Small intestine (tissue), 7 donors: ENCODE measurements around the gene TTC34. TPM values are rescaled to one million over a fixed set of nuclear protein-coding genes. Genes with fewer than 3 reads are reported as not detected.

ENCODE experiments used
- DNase-seq, 2 donors: peaks; one replicate each; pipeline versions ENCODE4 v3.0.0 to v3.0.0-alpha.2; 2013
- FAIRE-seq: peaks from 2 replicates; lab custom pipeline; 2012; peaks lifted over from hg19 to GRCh38; lab: Jason Lieb, UNC
- H3K27ac ChIP-seq, 3 donors: one replicate each; pipeline ENCODE4 v1.5.1; 2013; ENCODE audit warnings: low read length in 2 of 3, mild to moderate bottlenecking in 2 of 3, control low read depth in 1 of 3, inconsistent platforms in 1 of 3, low read depth in 1 of 3, moderate library complexity in 1 of 3
- H3K27me3 ChIP-seq, 3 donors: one replicate each; pipeline ENCODE4 v1.6.1; 2013; ENCODE audit warnings: low read length in 3 of 3, inconsistent platforms in 1 of 3; ENCODE audit not compliant: control insufficient read depth in 3 of 3, insufficient read depth in 3 of 3
- H3K36me3 ChIP-seq, 3 donors: one replicate each; pipeline ENCODE4 v1.6.1; 2013; ENCODE audit warnings: low read length in 3 of 3, inconsistent platforms in 1 of 3, low read depth in 1 of 3, mild to moderate bottlenecking in 1 of 3, moderate library complexity in 1 of 3; ENCODE audit not compliant: control insufficient read depth in 3 of 3, insufficient read depth in 2 of 3
- H3K4me1 ChIP-seq, 3 donors: one replicate each; pipeline ENCODE4 v1.6.1; 2013; ENCODE audit warnings: low read length in 2 of 3, inconsistent platforms in 1 of 3, low read depth in 1 of 3, mild to moderate bottlenecking in 1 of 3, moderate library complexity in 1 of 3; ENCODE audit not compliant: control insufficient read depth in 3 of 3, insufficient read depth in 2 of 3
- H3K4me3 ChIP-seq, 3 donors: one replicate each; pipeline ENCODE4 v1.5.1; 2013; ENCODE audit warnings: low read length in 3 of 3, control low read depth in 1 of 3, inconsistent platforms in 1 of 3, low read depth in 1 of 3, mild to moderate bottlenecking in 1 of 3, moderate library complexity in 1 of 3
- H3K9me3 ChIP-seq, 2 donors: one replicate each; pipeline ENCODE4 v1.6.1; 2013; ENCODE audit warnings: low read depth in 1 of 2, low read length in 1 of 2; ENCODE audit not compliant: control insufficient read depth in 2 of 2, insufficient read depth in 1 of 2
- WGBS, 3 donors: extraction: QIAGEN DNeasy Blood & Tissue Kit; methylation state at CpG; one replicate each; pipeline ENCODE4 v1.1.7; 2013; 5-methylcytosine and 5-hydroxymethylcytosine counted together
- polyA plus RNA-seq, 4 donors: library from polyadenylated mRNA; stranded (reverse) in 3 of 4; unstranded in 1 of 4; fragments of 200-250 nt in 3 of 4; fragments of 120-200 nt in 1 of 4; gene quantifications; one replicate each; pipeline versions ENCODE4 v1.2.1 to v1.2.3, GENCODE V29; 2013
- donor health status: healthy with polysubstance abuse.
- donor health status: control.
- donor health status: control.
- donor health status: Bipolar disorder and iron deficiency.
- donor health status: healthy.

The TTC34 gene
- polyA plus RNA-seq, 4 donors: 0.22 to 1.9 TPM; not detected in 2

DNA sequence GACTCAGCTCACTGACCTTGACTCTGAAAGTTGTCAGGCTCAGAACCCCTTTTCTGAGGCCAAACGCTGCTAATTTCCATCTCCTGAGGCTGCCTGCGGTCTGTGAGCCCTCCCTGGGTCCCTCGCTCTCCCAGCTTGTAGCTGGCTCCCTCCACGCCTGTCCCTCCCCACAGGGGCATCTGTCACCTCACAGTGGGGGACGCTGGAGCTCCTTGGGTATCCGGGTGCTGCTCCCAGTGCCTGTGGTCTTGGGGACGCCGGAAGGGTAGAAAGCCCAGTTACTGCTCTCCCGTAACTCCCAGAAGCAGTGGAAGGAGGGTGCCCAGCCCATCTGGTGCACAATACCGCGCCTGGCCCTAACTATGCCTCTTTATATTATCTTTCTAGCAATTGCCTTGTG, 155.7 kb downstream of the TTC34 start:
- Histone ChIP-seq H3K36me3 (peaks cover 0 to 4% (median 0%) of the 10 kb centered on the region in 3 donors), H3K27ac (no peak overlapping the region), H3K4me1 (peaks cover 3 to 17% (median 4%) of the 10 kb centered on the region in 3 donors), H3K9me3 (peaks cover 1 to 20% of the 10 kb centered on the region in 2 donors), H3K27me3 (no peaks in the 10 kb centered on the region), H3K4me3 (no peak overlapping the region)
- WGBS, 3 donors: 83 to 84% (median 83%) methylated on average over 11 of the region's 11 CpGs
- DNase-seq: no peak
- FAIRE-seq: no peak

DNA sequence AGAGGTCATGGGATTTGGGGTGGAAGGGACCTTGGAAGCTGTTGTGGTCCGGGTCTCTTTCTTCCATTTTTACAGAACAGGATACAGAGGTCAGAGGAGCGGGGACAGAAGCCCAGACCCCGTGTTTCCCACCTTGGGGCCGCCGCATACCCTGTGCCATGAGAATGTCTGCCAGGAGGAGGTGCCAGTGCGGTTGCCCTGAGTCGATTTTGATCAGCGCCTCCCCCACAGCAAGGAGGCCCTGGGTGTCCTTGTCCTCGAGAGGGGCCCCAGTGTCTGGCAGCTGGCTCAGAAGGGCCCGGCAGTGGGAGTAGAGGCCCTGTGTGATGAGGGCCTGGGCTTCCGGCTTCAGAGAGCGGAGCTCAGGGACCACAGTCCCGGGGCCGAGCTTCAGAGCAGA, 156.3 kb downstream of the TTC34 start:
- DNase-seq: no peak
- Histone ChIP-seq H3K36me3 (peaks cover 0 to 10% (median 0%) of the 10 kb centered on the region in 3 donors), H3K9me3 (peaks cover 1 to 20% of the 10 kb centered on the region in 2 donors), H3K4me1 (peaks cover 3 to 23% (median 4%) of the 10 kb centered on the region in 3 donors), H3K27ac (no peak overlapping the region), H3K4me3 (no peak overlapping the region), H3K27me3 (no peaks in the 10 kb centered on the region)
- FAIRE-seq: no peak
- 80 to 81% (median 80%) methylated on average over 14 of the region's 14 CpGs for WGBS, 3 donors

DNA sequence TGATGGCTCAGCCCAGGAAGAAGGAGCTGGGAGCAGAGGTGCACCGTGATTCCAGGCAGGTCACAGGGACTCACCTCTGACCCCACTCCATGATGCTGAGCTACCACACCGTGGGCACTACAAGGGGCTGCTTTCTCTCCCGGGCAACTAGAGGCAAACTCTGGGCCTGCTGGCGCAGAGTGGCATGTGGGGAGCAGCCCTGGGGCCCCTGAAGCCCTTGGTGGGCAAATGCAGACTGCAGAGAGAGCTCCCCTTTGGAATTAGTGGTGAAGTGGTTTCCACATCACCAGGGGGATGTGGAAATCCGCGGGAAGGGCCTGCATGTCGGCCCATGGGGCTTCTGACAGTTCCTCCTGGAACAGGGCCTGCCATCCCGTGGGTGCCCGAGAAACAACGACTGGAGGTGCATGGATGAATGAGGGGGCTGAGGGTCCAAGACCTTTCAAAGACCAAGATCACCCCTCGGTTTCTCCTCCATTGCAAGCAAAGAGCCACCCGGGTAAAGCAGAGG, 156.8 kb downstream of the TTC34 start:
- no peak overlapping the region for H3K27ac ChIP-seq
- WGBS, 3 donors: 82 to 90% (median 83%) methylated on average over 12 of the region's 12 CpGs
- no peak for FAIRE-seq
- H3K9me3 ChIP-seq: peaks cover 1 to 20% of the 10 kb centered on the region in 2 donors
- no peaks in the 10 kb centered on the region for H3K27me3 ChIP-seq
- peaks cover 0 to 15% (median 0%) of the 10 kb centered on the region in 3 donors for H3K36me3 ChIP-seq
- no peak for DNase-seq
- peaks cover 3 to 28% (median 4%) of the 10 kb centered on the region in 3 donors for H3K4me1 ChIP-seq
- H3K4me3 ChIP-seq: no peak overlapping the region

DNA sequence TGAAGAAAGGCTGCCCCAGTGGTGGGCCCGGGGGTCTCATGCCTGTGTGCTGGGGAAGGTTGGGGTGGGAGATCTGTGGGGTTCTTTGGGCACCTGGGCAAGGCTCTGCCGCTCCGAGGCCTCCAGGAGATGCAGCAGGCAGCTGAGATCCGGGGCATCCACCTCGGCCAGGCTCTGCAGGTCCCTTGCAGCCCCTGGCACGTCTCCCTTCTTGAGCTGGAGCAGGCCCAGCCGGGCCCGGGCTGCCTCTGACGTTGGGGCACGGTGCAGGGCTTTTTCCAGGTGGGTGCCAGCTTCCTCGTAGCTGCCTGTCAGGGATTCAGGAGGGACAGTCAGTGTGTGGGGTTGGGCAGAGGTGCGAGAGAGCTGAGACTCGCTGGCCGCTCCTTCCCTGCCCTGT, 157.3 kb downstream of the TTC34 start:
- Histone ChIP-seq H3K9me3 (peaks cover 1 to 20% of the 10 kb centered on the region in 2 donors), H3K4me3 (no peak overlapping the region), H3K4me1 (peaks cover 3 to 30% (median 4%) of the 10 kb centered on the region in 3 donors), H3K36me3 (peaks cover 0 to 19% (median 0%) of the 10 kb centered on the region in 3 donors), H3K27me3 (no peaks in the 10 kb centered on the region), H3K27ac (no peak overlapping the region)
- FAIRE-seq (no peak), DNase-seq (no peak)
- 67 to 87% (median 76%) methylated on average over 10 to 14 of the region's 14 CpGs for WGBS, 3 donors

DNA sequence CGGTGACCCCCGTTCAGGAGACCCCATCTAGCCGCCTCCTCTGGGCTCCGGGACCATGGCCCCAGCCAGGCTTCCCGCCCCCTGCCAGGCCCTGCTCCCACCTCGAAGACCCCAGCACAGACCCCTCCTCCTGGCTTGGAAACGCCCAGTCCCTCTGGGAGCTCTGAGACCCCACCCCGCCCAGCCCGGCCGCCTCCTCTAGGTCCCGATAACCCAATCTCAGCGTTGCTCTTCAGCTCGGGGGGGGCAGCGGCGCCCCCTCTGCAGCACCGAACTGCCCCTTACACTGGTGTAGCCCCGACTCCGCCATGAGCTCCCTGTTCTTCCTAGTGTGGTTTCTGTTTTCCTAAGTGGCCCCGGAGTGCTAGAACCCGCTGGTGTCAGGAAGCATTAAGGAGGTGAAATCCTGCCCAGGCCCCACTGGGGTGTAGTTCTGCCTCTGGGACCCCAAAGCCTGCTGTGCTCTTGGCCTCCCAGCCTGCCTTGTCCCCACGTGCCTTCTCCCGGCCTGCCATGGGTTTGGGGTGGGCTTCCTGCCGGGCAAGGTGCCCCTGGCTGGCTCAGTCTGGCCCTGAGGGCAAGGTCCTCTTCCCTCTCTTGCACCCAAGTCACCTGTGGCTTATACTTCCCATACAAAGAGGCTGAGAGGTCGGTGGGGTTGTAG, 157.9 kb downstream of the TTC34 start:
- H3K27me3 ChIP-seq: no peaks in the 10 kb centered on the region
- H3K9me3 ChIP-seq: peaks cover 1 to 17% of the 10 kb centered on the region in 2 donors
- H3K27ac ChIP-seq: no peak overlapping the region
- DNase-seq (no peak), FAIRE-seq (no peak)
- peaks cover 0 to 19% (median 0%) of the 10 kb centered on the region in 3 donors for H3K36me3 ChIP-seq
- H3K4me3 ChIP-seq: peak overlapping the region; percentile 73 to 84 (median 77)
- 12 to 14% (median 13%) methylated on average over 23 to 24 of the region's 24 CpGs for WGBS, 3 donors
- peaks cover 3 to 30% (median 4%) of the 10 kb centered on the region in 3 donors for H3K4me1 ChIP-seq

DNA sequence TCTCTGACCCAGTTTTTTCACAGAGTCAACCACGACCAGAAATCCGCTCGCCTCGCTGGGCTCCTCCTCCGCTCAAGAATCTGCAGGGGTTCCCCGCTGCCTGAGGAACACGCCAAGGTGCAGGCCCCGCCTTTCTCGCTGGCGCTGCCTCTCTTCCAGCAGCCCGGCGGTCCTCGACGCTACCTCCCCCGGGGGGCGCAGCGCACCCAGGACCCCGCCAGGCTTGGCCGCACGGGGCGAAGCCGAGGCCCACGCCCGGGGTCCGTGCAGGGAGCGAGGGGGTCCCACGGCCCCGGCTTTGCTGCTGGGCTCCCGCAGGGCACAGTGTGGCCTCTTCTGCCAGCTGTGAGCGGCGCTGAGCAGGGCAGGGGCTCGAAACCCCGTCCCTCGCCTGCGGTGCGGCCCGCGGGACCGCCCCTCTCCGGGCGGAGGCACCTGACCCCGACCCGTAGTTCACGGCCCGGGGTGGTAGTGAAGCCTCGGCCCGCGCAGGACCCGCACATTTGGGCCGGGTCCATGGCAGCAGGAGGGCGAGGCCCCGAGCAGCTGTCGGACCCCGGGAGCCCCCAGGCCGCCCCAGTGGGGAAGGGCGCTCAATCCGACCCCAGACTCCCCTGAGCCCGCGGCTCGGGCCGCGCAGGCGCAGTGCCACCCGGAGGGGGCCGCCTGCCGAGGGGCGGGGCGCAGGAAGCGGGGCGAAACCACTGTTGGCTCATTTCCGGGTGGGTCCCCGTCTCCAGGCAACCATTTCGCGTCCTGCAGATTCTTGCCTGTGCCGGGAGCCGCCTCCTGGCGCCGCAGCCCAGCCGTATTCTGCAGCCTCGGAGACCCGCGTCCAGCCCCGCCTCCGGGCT, 158.7 kb downstream of the TTC34 start:
- peak overlapping the region; percentile 62 to 88 (median 82) for H3K27ac ChIP-seq
- H3K4me3 ChIP-seq: peak overlapping the region; percentile 73 to 84 (median 77)
- WGBS, 3 donors: 0 to 1% (median 0%) methylated on average over 50 to 84 of the region's 84 CpGs
- FAIRE-seq: no peak
- H3K27me3 ChIP-seq: no peaks in the 10 kb centered on the region
- DNase-seq: peak; percentile 85 to 96
- H3K9me3 ChIP-seq: peaks cover 1 to 14% of the 10 kb centered on the region in 2 donors
- H3K4me1 ChIP-seq: peaks cover 3 to 30% (median 4%) of the 10 kb centered on the region in 3 donors
- peaks cover 0 to 19% (median 0%) of the 10 kb centered on the region in 3 donors for H3K36me3 ChIP-seq

DNA sequence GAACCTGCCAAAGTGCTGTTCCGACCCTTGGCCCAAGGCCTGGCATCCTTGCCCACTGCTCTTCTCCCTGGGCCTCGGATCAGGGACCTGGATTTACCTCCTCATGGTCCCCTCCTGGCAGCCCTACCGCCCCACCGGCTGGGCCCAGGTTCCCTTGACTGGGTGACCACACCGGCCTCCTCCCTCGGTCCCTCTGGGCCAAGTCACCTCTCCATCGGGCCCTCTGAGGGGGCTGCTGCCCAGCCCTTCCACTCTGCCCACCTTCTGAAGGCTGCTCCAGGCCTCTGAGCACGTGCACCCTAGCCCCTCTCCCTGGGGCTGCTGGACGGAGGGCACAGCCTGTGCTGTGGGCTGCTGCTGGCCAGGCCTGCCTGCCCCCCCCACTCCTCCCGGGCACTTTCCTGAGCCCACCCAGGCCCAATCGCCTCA, 159.3 kb downstream of the TTC34 start:
- Histone ChIP-seq H3K4me1 (peaks cover 3 to 30% (median 4%) of the 10 kb centered on the region in 3 donors), H3K27me3 (no peaks in the 10 kb centered on the region), H3K9me3 (peaks cover 1 to 14% of the 10 kb centered on the region in 2 donors), H3K4me3 (peak overlapping the region; percentile 73 to 84 (median 77)), H3K27ac (peak overlapping the region in 2 of 3 donors; percentile 82 to 88), H3K36me3 (peaks cover 0 to 19% (median 0%) of the 10 kb centered on the region in 3 donors)
- 15 to 33% (median 27%) methylated on average over 10 to 11 of the region's 11 CpGs for WGBS, 3 donors
- FAIRE-seq: no peak
- DNase-seq: no peak
